Activated gamma-delta T cell treated with Interleukin-2 at 50 U/mL for 16 hours (primary cell): ENCODE measurements around the gene CFAP221.

Experiments used
- DNase-seq: peaks from one replicate; pipeline ENCODE4 v3.0.0-alpha.2; 2020

Gene CFAP221

GRCh38 chr2:119544075-119544938 is at the start of gene CFAP221:
CFAP221 (plus strand) TSS chr2:119544449; CDS start chr2:119546132, 1,683 bp downstream.
- DNase-seq, result peak; percentile 16

DNA sequence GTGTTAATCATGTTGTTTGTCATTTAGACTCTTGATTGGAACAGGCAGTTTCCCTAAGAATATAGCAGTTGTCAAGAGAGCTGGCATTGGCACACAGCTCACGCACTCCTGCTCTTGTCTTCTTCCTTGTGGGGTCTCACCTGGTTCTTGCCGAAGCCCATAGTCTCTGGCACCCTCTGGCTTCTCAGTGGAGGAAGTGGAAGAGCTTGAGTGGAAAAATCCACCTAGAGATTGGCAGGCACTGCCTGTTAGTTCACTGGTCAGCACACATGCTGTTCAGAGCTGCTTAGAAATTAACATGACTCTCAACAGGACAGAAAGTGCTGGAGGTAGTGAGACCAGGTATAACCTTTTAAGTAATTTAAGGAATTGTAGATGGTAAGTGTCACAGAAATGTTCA is 48.3 kb upstream of the CFAP221 start:
- DNase-seq, result no peak

DNA sequence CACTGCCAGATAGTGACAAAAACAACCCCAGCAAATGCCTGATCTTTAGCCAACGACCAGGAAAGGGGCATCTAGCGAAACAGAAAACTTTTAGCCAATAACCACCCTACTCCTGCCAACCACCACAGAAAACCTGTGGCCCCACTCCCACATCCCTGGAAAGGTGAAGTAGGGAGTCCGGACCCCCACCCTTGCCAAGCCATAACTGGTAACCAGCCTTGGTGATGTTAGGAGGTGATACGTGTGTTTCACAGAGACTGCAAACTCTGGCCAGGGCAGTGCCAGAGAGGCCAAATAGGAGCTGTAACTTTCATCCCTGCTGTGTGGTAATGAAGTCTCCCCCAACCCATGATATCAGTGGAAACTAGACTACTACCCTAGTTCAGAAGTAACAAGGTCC is 47.6 kb upstream of the CFAP221 start:
- DNase-seq, result no peak

DNA sequence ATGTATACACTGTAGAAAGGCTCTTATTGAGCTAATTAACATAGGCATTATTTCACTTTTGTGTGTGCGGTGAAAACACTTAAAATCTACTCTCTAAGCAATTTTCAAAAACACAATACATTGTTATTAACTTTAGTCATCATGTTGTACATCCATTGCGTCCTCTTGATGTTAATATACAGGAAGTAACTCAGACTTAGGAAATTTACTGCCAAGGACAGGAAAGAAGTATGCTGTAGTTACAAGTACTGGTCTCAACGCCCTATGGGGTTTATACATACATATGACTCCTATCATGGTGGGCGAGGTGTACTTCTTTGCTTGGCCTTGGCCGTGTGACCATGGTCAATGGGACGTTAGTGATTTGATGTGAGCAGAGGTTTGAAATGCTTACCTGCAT is 35.5 kb upstream of the CFAP221 start:
- DNase-seq, result no peak

DNA sequence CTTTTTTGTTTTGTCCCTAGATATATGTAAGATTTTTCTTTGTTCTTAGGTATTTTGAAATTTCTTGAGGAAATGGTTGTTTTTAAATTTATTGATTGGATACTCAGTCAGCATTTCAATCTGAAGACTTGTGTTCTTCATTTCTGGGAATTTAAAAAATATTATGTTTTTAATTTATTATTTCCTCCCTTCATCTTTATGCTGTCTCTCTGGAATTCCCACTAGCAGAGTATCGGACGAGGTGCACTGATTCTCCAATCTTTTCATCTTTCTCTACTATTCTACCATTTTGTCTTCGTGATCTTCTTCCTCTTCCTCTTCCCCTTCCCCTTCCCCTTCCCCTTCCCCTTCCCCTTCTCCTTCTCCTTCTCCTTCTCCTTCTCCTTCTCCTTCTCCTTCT is 32.3 kb upstream of the CFAP221 start:
- DNase-seq, result no peak

- DNase-seq, result no peak
These were observed 31.3 kb upstream of the CFAP221 start for GRCh38 chr2:119512946-119513345.

DNA sequence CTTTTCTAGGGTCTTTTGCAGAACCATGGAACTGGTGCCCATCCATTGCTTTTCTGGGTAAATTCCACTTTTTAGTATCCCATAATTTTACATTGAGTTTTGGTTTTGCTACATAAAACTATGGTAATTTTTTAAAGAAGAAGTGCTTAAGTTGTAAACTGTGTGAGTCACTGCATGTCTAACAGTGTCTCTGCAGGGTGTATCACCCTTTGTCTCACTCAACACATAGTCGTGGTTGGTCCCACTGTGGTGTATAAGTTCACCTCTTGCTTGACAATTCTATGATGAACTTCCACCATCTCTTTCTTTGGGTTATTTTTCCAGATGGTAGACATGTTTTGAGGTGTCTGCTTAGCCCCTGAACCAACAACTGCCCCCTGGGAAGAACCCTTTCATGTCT is 30.4 kb upstream of the CFAP221 start:
- no peak for DNase-seq

GRCh38 chr2:119516121-119516520 is 28.1 kb upstream of the CFAP221 start:
- DNase-seq, result no peak

DNA sequence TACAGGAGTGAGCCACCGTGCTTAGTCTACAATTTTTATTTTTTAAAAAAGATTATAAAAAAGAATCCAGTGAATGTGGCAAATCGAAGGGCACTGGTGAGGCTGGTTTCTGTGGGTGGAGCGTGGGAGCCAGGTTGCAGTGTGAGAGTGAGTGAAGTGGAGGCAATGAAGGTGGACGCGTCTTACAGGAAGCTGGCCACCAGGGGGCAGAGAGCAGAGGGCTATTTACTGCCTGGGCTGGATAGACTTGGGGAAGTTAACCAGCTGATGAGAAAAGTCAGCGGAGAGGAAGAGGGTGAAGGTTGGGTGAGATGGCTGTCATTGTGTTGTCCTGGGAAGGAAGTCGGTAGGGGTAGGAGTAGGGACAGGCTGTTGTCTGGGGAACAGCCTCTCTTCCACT is 26.8 kb upstream of the CFAP221 start:
- DNase-seq, result peak; percentile 19

GRCh38 chr2:119518401-119519056 is 25.7 kb upstream of the CFAP221 start:
- no peak for DNase-seq

DNA sequence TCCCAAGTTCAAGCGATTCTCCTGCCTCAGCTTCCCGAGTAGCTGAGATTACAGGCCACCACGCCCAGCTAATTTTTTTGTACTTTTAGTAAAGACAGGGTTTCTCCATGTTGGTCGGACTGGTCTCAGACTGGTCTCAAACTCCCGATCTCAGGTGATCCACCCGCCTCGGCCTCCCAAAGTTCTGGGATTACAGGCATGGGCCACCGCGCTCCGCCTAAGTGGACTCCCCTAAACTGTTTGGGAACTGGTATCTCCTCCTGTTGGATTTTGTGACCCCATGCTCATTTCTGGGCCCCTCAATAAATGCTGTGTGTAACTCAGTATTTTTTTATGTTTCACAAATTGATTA is 25.2 kb upstream of the CFAP221 start:
- DNase-seq, result no peak

DNA sequence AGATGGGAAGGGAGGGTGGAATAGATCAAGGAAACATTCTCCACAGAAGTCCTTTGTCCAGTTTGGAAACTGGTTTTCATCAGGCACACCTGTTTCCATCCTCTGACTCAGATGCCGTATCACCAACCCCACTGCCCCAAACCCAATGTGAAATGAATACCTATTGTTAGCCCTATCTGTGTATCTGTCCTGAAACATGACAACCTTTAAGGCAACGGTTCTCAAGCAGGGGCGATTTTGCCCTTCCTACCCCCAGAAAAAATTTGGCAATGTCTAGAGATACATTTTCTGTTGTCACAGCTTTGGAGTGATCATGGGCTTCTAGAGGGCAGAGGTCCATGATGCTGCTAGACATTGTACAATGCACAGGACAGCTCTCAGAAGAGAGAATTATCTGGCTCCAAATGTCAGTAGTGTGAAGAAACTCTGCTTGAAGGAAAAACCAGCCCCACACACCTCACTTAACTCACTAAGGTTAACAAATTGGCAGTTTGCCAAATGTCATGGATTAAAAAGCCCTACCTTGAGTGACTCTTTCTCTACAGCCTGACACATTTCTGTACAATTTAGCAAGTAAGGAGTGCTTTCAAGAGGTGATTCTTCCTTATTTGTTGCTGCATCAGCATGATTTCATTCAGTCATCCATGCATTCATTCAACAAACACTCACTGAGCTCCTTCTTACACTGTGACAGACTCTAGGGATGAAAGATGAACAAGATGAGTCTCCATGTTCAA is 23.4 kb upstream of the CFAP221 start:
- DNase-seq, result no peak

DNA sequence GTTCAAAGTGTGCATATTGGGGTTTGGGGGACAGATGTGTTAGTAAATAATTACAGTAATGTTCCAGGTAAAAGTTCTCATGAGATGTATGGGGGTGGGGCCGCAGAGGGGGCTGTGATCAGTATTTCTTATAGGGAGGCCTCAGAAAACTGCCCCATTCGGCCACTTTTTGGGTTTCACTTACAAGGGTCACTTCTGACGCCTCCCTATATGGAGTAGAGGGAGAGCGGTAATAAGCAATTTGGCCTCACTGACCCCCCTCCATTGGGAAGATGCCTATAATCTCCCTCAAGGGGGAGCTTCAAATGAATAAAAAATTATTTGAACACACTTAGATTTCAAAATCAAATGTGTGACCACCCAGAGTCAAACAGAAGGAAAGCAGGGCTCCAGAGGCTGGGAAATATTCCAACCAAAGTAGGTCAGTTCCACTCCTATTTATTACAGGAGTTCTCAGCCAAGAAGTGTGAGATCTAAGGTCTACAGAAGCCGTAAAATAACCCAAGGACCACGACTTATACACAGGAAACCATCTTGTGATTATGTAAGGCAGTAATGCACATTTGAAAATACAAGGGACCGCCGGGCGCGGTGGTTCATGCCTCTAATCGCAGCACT is 22.7 kb upstream of the CFAP221 start:
- no peak for DNase-seq

- no peak for DNase-seq
These were observed 21.6 kb upstream of the CFAP221 start for GRCh38 chr2:119522671-119523070.

DNA sequence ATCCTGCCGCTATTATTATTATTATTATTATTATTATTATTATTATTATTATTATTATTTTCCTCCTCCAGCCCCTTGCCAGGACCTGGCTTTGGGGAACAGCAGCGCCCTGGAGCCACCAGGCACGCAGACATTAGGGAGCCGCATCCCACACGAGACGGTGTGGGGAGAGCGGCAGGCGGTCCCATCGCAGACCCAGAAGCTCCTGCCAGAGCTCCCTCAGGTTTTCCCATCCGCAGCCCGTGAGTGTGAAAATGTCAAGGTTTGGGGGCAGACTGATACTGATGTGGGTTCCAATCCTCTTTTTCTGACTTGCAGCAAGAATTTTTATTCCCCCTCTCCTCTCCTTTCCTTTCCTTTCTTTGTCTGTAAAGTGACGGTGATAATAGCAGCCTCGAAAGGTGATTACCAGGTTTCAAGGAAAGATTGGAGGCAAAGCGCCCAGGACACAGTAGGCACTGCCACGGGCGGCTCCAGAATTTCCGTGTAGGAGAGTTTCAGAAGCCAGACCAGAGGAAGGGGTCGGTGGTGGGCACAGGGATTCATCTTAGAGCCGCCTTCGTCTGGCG is 20.8 kb upstream of the CFAP221 start:
- no peak for DNase-seq

GRCh38 chr2:119523952-119524694 is 20.1 kb upstream of the CFAP221 start, which contains the start of gene SCTR:
SCTR (minus strand) TSS chr2:119524483; CDS start chr2:119524226, 257 bp downstream.
- DNase-seq, result no peak

DNA sequence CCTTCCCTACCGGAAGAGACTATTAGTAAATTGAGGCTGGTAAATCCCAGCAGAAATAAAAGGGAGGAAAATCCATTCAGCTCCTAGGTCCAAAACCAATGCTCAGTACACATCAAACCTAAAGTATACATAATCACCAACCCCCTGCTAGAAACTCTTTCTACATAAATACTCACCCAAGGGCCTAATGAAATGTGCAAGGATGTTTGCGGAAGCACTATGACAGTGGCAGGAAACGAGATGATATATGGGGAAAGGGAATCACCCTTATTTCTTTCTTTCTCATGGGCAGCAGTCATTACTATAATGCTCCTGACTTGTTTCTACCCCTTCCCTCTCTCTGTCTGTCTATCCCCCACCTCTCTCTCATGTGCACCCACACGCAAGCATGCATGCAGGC is 18.6 kb upstream of the CFAP221 start:
- DNase-seq, result no peak

- no peak for DNase-seq
These were observed 16.2 kb upstream of the CFAP221 start for GRCh38 chr2:119527999-119528398.

GRCh38 chr2:119531292-119531691 is 13.0 kb upstream of the CFAP221 start:
- DNase-seq, result no peak

DNA sequence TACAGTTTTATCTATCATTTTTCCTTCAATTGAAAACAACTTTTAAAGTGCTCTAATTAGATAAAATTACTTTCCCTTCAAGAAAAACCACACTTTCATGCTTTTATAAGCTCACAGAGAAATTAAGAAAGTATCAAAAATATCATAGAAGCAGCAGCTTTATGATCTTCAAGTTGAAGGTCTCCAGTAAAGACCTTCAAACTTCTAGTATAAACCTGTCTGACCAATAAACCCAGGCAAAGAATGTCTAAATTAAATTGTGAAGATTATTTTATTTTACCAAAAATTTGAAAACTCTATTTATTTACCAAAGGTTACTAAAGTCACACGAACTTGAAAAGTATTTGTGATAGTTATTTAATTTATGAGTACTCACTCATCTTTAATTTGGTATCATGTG is 10.7 kb upstream of the CFAP221 start:
- no peak for DNase-seq

DNA sequence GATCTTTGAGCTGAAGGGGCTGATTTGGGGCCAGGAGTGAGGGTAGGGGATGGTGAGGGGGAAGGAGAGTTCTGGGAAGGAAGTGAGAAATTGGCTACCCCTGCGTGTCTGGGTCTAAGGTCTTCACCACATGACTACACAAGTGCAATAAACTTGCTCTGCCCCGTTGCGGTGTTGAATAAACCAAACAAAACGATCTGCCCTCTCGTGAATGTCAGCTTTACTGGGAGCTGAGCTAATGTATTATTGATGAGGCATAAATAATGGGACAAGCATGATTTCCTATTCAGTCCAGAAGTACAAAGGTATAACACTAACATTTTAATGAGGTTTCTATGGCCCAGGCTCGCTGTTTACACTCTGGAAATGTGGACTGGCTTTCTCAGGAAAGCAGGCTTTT is 8.0 kb upstream of the CFAP221 start:
- no peak for DNase-seq

GRCh38 chr2:119536707-119537106 is 7.5 kb upstream of the CFAP221 start:
- no peak for DNase-seq
